Kidney epithelial cell (primary cell): ENCODE measurements around the gene TCTN2. TPM values are rescaled to one million over a fixed set of nuclear protein-coding genes. Genes with fewer than 3 reads are reported as not detected.

Experiments used
- DNase-seq: peaks from one replicate; pipeline ENCODE4 v3.0.0-alpha.2; 2010; ENCODE audit warnings: low read depth
- H3K27me3 ChIP-seq: 2 replicates; pipeline ENCODE4 v1.6.0; 2011; ENCODE audit warnings: low read length; ENCODE audit not compliant: control insufficient read depth, insufficient read depth
- H3K36me3 ChIP-seq: 2 replicates; pipeline ENCODE4 v1.5.1; 2011; ENCODE audit warnings: low read length; ENCODE audit not compliant: control insufficient read depth, insufficient read depth
- H3K4me3 ChIP-seq: 2 replicates; pipeline ENCODE4 v1.5.1; 2011; ENCODE audit warnings: low read depth, mild to moderate bottlenecking, control low read depth, low read length
- total RNA-seq: library from RNA; depleted of rRNA; stranded (reverse); fragments of >200 nt; gene quantifications from 2 replicates; pipeline ENCODE4 v1.2.3, GENCODE V29; 2015
- TF ChIP-seq, protein P1 (sequence below): IDR thresholded peaks from 2 replicates; pipeline ENCODE4 v1.5.1; 2011; ENCODE audit warnings: mild to moderate bottlenecking, moderate library complexity, low read length, control low read depth, inconsistent platforms; ENCODE audit not compliant: insufficient read depth, poor library complexity, severe bottlenecking

TCTN2 gene
- 12.3 and 13.4 TPM in 2 replicates for total RNA-seq

DNA sequence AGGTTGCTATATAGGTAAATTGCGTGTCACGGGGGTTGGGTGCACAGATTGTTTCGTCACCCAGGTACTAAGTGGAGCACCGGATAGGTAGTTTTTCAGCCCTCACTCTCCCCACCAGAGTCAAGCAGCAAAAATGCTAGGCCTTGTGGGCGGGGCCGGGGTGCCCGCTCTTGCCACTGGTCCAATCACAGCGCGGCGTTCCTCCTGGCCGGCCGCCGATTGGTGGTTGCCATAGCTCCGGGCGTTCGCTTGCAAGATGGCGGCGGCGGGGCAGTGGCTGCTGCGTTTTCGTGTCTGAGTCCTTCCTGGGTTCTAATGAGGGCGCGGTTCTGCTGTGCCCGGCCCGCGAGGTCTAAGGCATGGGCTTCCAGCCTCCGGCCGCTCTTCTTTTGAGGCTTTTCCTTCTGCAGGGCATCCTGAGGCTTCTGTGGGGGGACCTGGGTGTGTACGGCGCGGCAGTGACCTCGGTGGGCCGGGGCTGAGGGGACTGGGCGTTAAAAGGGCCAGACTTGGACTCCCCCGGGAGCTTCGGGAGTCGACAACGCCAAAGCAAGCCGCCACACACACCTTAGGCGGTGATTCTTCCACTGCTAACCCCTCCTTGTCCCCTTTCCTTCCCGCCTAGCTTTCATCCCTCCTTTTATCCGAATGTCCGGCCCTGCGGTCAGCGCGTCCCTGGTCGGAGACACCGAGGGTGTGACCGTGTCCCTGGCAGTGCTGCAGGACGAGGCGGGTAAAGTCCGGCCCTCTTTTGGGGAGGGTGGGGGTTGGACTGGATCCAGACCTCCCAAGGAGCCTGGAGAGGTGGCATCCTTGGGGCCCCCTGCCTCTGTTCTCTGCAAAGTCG lies at the start of gene TCTN2:
Gene TCTN2 (plus strand): TSS at position 232 of the 847 bp plus-strand sequence. CDS start 128 bp downstream, at position 360.
- DNase-seq, result peak; percentile 73
- peak within 1 kb of the TSS; percentile 81 for H3K4me3 ChIP-seq
- no peaks in the 10 kb centered on the region for H3K27me3 ChIP-seq
- H3K36me3 ChIP-seq, result no peaks in the 10 kb centered on the region
- TF ChIP-seq, protein P1, sequence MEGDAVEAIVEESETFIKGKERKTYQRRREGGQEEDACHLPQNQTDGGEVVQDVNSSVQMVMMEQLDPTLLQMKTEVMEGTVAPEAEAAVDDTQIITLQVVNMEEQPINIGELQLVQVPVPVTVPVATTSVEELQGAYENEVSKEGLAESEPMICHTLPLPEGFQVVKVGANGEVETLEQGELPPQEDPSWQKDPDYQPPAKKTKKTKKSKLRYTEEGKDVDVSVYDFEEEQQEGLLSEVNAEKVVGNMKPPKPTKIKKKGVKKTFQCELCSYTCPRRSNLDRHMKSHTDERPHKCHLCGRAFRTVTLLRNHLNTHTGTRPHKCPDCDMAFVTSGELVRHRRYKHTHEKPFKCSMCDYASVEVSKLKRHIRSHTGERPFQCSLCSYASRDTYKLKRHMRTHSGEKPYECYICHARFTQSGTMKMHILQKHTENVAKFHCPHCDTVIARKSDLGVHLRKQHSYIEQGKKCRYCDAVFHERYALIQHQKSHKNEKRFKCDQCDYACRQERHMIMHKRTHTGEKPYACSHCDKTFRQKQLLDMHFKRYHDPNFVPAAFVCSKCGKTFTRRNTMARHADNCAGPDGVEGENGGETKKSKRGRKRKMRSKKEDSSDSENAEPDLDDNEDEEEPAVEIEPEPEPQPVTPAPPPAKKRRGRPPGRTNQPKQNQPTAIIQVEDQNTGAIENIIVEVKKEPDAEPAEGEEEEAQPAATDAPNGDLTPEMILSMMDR, result no peak

DNA sequence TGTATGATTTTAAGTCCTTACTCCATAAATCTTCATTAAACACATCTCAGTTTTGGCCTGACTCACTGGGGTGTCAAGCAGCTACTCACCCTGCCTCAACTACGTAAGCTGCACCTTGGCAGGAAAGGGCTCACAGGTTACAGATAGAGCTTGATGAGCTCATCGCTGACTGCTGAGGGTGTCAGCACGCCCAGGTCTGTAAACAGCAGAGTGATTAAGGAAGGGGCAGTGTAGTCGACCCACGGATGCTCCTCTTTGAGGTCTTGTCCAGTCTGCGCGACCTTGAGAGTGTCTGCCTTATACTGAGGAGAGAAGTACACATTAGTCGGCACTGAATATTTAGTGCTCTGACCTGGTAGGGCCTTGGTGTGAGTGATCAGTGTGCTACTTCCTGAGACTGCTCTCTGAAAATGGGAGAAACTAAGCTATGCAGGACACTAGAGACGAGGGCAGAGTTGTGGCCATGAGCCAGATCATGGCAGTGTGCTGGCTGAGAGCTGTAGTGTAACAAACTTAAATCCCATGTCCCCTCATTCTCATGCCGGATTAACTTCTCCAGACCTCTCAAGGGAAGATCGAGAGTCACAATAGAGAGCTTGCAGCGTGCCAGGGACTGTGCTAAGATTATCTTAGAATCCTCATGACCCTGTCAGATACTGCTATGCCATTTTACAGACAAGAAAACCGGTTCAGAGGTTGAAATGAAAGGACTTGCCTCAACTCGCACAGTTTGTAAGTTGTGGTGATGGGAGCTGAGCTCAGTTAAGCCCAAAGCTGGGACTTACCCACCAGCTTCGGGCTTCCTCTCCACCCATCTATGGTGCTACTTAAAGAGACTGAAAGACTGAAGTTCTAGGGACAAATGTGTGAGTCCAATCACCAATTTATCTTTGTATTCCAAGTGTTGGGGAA lies 49.0 kb upstream of the TCTN2 start:
- no peak overlapping the region for H3K4me3 ChIP-seq
- H3K27me3 ChIP-seq, result no peaks in the 10 kb centered on the region
- TF ChIP-seq, protein P1, result no peak
- H3K36me3 ChIP-seq, result no peaks in the 10 kb centered on the region
- DNase-seq, result no peak

- Histone ChIP-seq H3K27me3 (no peaks in the 10 kb centered on the region), H3K4me3 (peak within 1 kb of the TSS; percentile 96), H3K36me3 (peaks cover 1% of the 10 kb centered on the region)
- TF ChIP-seq, protein P1, result no peak
- DNase-seq, result peak; percentile 86
Observed at GRCh38 chr12:123633379-123634141, 37.4 kb upstream of the TCTN2 start, which contains the start of the genes EIF2B1 and GTF2H3. Gene EIF2B1 (minus strand): TSS chr12:123633686. CDS start chr12:123633557, 129 bp downstream. Gene GTF2H3 (plus strand): TSS chr12:123633829. CDS start chr12:123633860, 31 bp downstream.

DNA sequence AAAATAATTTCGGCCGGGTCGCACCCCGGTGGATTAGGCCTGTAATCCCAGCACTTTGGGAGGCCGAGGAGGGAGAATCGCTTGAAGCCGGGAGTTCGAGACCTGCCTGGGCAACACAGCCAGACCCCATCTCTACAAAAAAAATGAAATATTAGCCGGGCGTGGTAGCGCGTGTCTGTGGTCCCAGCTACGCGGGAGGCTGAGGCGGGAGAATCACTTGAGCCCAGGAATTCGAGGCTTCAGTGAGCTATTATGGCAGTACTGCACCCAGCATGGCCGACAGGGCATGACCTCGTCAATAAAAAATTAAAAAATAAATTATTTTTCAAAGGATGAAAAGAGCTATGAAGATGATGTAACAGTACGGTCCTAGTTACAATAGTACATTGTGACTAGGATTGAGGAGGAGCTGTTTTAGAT lies 36.8 kb upstream of the TCTN2 start:
- Histone ChIP-seq H3K27me3 (no peaks in the 10 kb centered on the region), H3K4me3 (peak overlapping the region; percentile 96), H3K36me3 (peaks cover 1% of the 10 kb centered on the region)
- TF ChIP-seq, protein P1, result no peak
- no peak for DNase-seq

- Histone ChIP-seq H3K4me3 (no peak overlapping the region), H3K36me3 (no peaks in the 10 kb centered on the region), H3K27me3 (no peaks in the 10 kb centered on the region)
- no peak for DNase-seq
- TF ChIP-seq, protein P1, result no peak
Observed at GRCh38 chr12:123643911-123644310, 27.0 kb upstream of the TCTN2 start.
